Measurements from ENCODE around the gene ISM1. TPM values are rescaled to one million over a fixed set of nuclear protein-coding genes. Genes with fewer than 3 reads are reported as not detected.
A peak's percentile ranks its signal among the peaks of the same experiment; 100 is the strongest.

ISM1 gene
- total RNA-seq, 2 donors from 2014 or later: 0.23 to 0.58 TPM

DNA sequence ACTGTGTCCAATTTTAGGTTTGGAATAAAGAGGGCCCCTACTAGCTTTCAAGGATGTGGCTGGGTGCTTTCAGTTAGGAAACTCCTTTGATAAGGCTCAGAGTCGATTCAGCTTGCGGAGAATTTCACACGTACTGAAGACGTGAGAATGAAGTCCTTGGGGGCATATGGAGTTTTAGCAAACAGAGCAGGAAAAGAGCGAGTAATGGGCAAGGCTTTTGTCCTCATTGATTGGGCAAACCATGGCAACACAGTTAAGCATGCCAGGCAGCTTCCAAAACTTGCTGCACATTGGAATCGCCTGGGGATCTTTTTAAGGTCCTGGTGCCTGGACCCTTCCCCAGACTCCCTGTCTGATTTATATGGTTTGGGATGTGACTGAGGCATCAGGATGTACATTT lies 29.2 kb downstream of the ISM1 start:
- H3K27me3 Mint-ChIP-seq (ENCODE audit: low read depth): peaks cover 6% of the 10 kb centered on the region
- peaks cover 0 to 3% of the 10 kb centered on the region in 2 donors for H3K36me3 Mint-ChIP-seq (ENCODE audit: insufficient read depth in 2 of 2)

DNA sequence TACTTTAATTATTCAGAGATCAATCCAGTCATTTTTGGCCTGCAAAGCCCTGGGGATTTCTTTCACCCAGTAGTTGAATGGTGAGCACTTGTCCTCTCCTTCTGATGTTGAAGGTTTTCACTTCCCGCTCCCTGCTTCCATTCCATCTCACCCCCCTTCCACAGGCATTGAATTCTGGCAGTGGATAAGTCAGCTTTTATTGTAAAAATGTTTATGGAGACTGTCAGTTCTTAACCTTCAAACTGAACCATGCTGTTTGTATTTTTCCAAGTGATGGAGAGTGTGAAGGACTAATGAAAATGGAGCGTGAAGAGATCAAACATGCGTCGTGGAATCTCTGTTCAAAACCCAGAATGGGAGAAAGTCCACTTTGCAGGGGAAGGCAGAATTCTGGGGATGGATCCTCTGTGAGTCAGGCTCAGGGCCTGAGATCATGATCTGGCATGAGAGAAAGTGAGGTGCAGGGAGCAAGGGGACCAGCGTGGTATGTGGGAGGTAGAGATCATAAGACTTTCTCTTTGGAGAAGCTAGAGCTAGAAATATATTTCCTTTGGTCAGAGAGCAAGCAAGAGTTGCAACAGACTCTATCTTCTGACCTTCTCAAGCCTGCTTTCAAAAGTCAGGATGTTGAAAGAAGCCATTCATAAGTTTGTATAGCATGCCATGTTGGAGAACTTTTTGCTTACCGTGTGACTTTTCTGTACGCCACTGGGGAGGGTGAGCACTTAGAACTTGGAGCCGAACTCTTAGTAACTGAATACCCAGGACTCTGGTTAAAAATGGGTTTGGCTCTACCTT lies 30.2 kb downstream of the ISM1 start:
- DNase-seq (no peak), ATAC-seq (replicated peaks in 1 of 2) (no peak)
- H3K36me3 Mint-ChIP-seq (ENCODE audit: insufficient read depth in 2 of 2): peaks cover 0 to 3% of the 10 kb centered on the region in 2 donors
- H3K9me3 Mint-ChIP-seq: peaks cover 2% of the 10 kb centered on the region in 2 donors
- no peak overlapping the region for H3K4me3 Mint-ChIP-seq
- no peaks in the 10 kb centered on the region for H3K27me3 Mint-ChIP-seq (ENCODE audit: low read depth)
- no peak overlapping the region for H3K27ac Mint-ChIP-seq
- H3K4me1 Mint-ChIP-seq (ENCODE audit: low read depth): peaks cover 46% of the 10 kb centered on the region

More for the DNA sequence above, 29.2 kb downstream of the ISM1 start:
- peaks cover 56% of the 10 kb centered on the region for H3K4me1 Mint-ChIP-seq (ENCODE audit: low read depth)
- ATAC-seq (replicated peaks in 1 of 2): no peak
- peaks cover 2% of the 10 kb centered on the region in 2 donors for H3K9me3 Mint-ChIP-seq
- DNase-seq: no peak
- no peak overlapping the region for H3K27ac Mint-ChIP-seq
- no peak overlapping the region for H3K4me3 Mint-ChIP-seq

GRCh38 chr20:13251904-13252297 lies 30.8 kb downstream of the ISM1 start:
- peaks cover 2% of the 10 kb centered on the region in 2 donors for H3K9me3 Mint-ChIP-seq
- H3K27me3 Mint-ChIP-seq (ENCODE audit: low read depth): no peaks in the 10 kb centered on the region
- ATAC-seq (replicated peaks in 1 of 2) (no peak), DNase-seq (no peak)
- H3K27ac Mint-ChIP-seq: no peak overlapping the region
- H3K4me1 Mint-ChIP-seq (ENCODE audit: low read depth): peaks cover 46% of the 10 kb centered on the region
- peaks cover 0 to 3% of the 10 kb centered on the region in 2 donors for H3K36me3 Mint-ChIP-seq (ENCODE audit: insufficient read depth in 2 of 2)
- no peak overlapping the region for H3K4me3 Mint-ChIP-seq

GRCh38 chr20:13255356-13255755 lies 34.3 kb downstream of the ISM1 start:
- H3K27me3 Mint-ChIP-seq (ENCODE audit: low read depth): no peaks in the 10 kb centered on the region
- no peak overlapping the region for H3K4me3 Mint-ChIP-seq
- H3K9me3 Mint-ChIP-seq: peaks cover 2% of the 10 kb centered on the region in 2 donors
- H3K36me3 Mint-ChIP-seq (ENCODE audit: insufficient read depth in 2 of 2): peaks cover 0 to 3% of the 10 kb centered on the region in 2 donors
- no peak for DNase-seq
- ATAC-seq (replicated peaks in 1 of 2): no peak
- no peak overlapping the region for H3K27ac Mint-ChIP-seq
- peaks cover 26% of the 10 kb centered on the region for H3K4me1 Mint-ChIP-seq (ENCODE audit: low read depth)

- Mint-ChIP-seq H3K4me1 (ENCODE audit: low read depth) (peaks cover 20% of the 10 kb centered on the region), H3K9me3 (peaks cover 0 to 2% of the 10 kb centered on the region in 2 donors), H3K4me3 (no peak overlapping the region), H3K27me3 (ENCODE audit: low read depth) (no peaks in the 10 kb centered on the region), H3K36me3 (ENCODE audit: insufficient read depth in 2 of 2) (peaks cover 0 to 3% of the 10 kb centered on the region in 2 donors), H3K27ac (no peak overlapping the region)
- DNase-seq: no peak
- ATAC-seq (replicated peaks in 1 of 2): no peak
Observed at GRCh38 chr20:13256606-13257005, 35.5 kb downstream of the ISM1 start.

DNA sequence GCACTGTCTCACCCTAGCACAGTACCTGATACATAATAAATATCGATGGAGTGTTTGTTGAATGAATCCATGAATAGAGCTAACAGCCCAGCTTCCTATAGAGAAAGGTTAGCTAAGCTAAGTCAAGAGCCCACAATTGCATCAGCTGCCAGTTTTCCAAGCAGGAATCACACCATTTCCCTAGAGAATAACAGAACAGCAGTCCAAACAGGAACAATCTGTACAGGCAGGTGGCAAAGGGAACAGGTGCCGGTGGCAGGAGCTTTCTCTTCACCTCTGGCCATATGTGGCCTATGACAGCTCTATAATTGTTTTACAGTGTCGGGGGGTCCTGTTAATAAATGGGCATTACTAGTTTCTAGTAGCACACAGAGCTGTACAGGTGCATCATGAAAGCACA lies 38.8 kb downstream of the ISM1 start:
- Mint-ChIP-seq H3K27me3 (ENCODE audit: low read depth) (peaks cover 10% of the 10 kb centered on the region), H3K36me3 (ENCODE audit: insufficient read depth in 2 of 2) (no peaks in the 10 kb centered on the region), H3K27ac (no peak overlapping the region), H3K4me1 (ENCODE audit: low read depth) (peaks cover 36% of the 10 kb centered on the region), H3K4me3 (no peak overlapping the region), H3K9me3 (no peaks in the 10 kb centered on the region)
- ATAC-seq (replicated peaks in 1 of 2) (no peak), DNase-seq (no peak)

GRCh38 chr20:13260650-13261279 lies 39.7 kb downstream of the ISM1 start:
- H3K36me3 Mint-ChIP-seq (ENCODE audit: insufficient read depth in 2 of 2): no peaks in the 10 kb centered on the region
- no peak for DNase-seq
- H3K27me3 Mint-ChIP-seq (ENCODE audit: low read depth): peaks cover 10% of the 10 kb centered on the region
- no peak overlapping the region for H3K4me3 Mint-ChIP-seq
- no peak overlapping the region for H3K27ac Mint-ChIP-seq
- ATAC-seq (replicated peaks in 1 of 2): no peak
- H3K9me3 Mint-ChIP-seq: no peaks in the 10 kb centered on the region
- peaks cover 39% of the 10 kb centered on the region for H3K4me1 Mint-ChIP-seq (ENCODE audit: low read depth)

- no peaks in the 10 kb centered on the region for H3K36me3 Mint-ChIP-seq (ENCODE audit: insufficient read depth in 2 of 2)
- H3K27me3 Mint-ChIP-seq (ENCODE audit: low read depth): peaks cover 10% of the 10 kb centered on the region
- peak; percentile 90 to 92 for ATAC-seq (replicated peaks in 1 of 2)
- DNase-seq: peak; percentile 68 to 69
- no peak overlapping the region for H3K27ac Mint-ChIP-seq
- H3K4me3 Mint-ChIP-seq: no peak overlapping the region
- H3K9me3 Mint-ChIP-seq: no peaks in the 10 kb centered on the region
- H3K4me1 Mint-ChIP-seq (ENCODE audit: low read depth): peaks cover 36% of the 10 kb centered on the region
Observed at GRCh38 chr20:13261460-13262301, 40.6 kb downstream of the ISM1 start.

- H3K4me1 Mint-ChIP-seq (ENCODE audit: low read depth): peaks cover 33% of the 10 kb centered on the region
- ATAC-seq (replicated peaks in 1 of 2) (no peak), DNase-seq (no peak)
- no peak overlapping the region for H3K4me3 Mint-ChIP-seq
- H3K27me3 Mint-ChIP-seq (ENCODE audit: low read depth): peaks cover 10% of the 10 kb centered on the region
- no peaks in the 10 kb centered on the region for H3K36me3 Mint-ChIP-seq (ENCODE audit: insufficient read depth in 2 of 2)
- no peaks in the 10 kb centered on the region for H3K9me3 Mint-ChIP-seq
- no peak overlapping the region for H3K27ac Mint-ChIP-seq
Observed at GRCh38 chr20:13262302-13262650, 41.2 kb downstream of the ISM1 start.

DNA sequence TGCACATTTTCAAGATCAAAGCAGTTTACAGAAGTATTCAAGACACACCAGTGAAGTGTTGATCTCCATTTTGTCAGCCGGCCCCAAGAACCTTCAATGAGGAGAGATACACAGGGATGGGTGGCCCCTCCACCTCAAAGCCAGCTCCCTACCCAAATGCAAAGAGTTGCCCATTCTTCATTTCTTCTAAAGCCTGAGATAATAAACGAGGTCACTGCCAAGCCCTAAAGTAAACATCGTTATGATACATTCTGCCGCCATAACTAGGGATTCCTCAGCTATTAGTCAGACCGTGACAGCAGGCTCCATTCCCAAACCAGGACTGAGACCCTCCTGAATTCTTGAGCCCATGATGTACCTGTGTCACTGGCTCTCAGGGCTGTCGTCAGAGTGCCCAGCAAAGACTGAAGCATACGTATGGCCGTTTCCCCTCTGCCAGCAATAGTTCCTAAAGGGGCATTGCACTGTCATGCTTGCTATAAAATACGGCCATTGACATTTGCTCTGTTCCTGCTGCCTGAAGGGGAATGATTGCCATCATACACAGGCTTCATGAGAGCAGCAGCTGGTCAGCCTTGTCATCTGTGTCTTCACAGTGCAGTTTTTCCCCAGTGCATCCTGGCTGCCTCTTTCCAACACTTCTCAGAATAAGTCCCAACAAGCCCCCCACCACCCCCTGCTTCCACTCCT lies 41.7 kb downstream of the ISM1 start:
- no peaks in the 10 kb centered on the region for H3K9me3 Mint-ChIP-seq
- peaks cover 10% of the 10 kb centered on the region for H3K27me3 Mint-ChIP-seq (ENCODE audit: low read depth)
- H3K4me3 Mint-ChIP-seq: no peak overlapping the region
- no peak for DNase-seq
- peaks cover 33% of the 10 kb centered on the region for H3K4me1 Mint-ChIP-seq (ENCODE audit: low read depth)
- H3K36me3 Mint-ChIP-seq (ENCODE audit: insufficient read depth in 2 of 2): no peaks in the 10 kb centered on the region
- ATAC-seq (replicated peaks in 1 of 2): no peak
- H3K27ac Mint-ChIP-seq: no peak overlapping the region

DNA sequence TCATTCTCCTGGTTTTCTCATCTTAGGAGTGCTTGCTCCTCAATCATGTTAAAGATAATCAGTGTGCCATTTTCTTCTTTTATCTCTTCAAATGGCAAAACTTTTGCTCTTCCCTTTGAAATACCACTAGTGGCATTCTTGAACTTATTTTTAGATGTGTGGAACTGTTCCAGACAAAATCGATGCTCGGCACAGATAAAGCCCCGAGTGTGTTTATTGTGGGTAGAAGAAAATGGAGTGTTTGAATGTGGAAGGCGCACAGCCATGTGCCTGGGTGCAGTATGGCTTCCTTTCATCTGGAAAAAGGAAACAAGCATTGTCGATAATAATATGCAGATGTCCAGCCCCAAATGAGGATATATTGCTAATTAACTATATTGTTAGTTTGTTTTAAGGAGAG lies 42.4 kb downstream of the ISM1 start:
- no peaks in the 10 kb centered on the region for H3K9me3 Mint-ChIP-seq
- H3K27ac Mint-ChIP-seq: no peak overlapping the region
- no peak overlapping the region for H3K4me3 Mint-ChIP-seq
- ATAC-seq (replicated peaks in 1 of 2) (no peak), DNase-seq (no peak)
- H3K4me1 Mint-ChIP-seq (ENCODE audit: low read depth): peaks cover 28% of the 10 kb centered on the region
- peaks cover 10% of the 10 kb centered on the region for H3K27me3 Mint-ChIP-seq (ENCODE audit: low read depth)
- H3K36me3 Mint-ChIP-seq (ENCODE audit: insufficient read depth in 2 of 2): no peaks in the 10 kb centered on the region

DNA sequence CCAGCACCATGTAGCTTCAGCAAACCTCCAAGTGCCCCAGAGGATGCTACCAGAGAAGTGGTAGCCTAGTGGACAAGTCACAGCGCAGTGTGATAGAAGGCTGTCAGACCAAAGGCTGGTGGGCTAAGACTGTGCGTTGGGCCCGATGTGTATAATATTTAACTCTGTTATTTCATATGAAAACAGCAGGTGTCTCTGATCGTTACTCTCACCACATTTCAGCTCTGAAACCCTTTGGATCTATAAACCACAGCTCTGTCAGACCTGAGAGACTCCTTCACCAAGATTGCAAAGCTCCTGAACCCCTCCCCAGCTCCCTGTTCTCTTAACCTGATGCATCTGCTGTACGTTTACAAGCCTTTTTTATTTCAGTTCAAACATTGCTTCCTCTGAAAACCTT lies 43.8 kb downstream of the ISM1 start:
- Mint-ChIP-seq H3K4me1 (ENCODE audit: low read depth) (peaks cover 28% of the 10 kb centered on the region), H3K27ac (no peak overlapping the region), H3K9me3 (no peaks in the 10 kb centered on the region), H3K36me3 (ENCODE audit: insufficient read depth in 2 of 2) (no peaks in the 10 kb centered on the region), H3K27me3 (ENCODE audit: low read depth) (peaks cover 10% of the 10 kb centered on the region), H3K4me3 (no peak overlapping the region)
- DNase-seq (no peak), ATAC-seq (replicated peaks in 1 of 2) (no peak)

- no peaks in the 10 kb centered on the region for H3K36me3 Mint-ChIP-seq (ENCODE audit: insufficient read depth in 2 of 2)
- peaks cover 10% of the 10 kb centered on the region for H3K27me3 Mint-ChIP-seq (ENCODE audit: low read depth)
- ATAC-seq (replicated peaks in 1 of 2) (no peak), DNase-seq (no peak)
- H3K4me1 Mint-ChIP-seq (ENCODE audit: low read depth): peaks cover 28% of the 10 kb centered on the region
- H3K27ac Mint-ChIP-seq: no peak overlapping the region
- no peak overlapping the region for H3K4me3 Mint-ChIP-seq
- no peaks in the 10 kb centered on the region for H3K9me3 Mint-ChIP-seq
Observed at GRCh38 chr20:13265941-13266340, 44.9 kb downstream of the ISM1 start.

Data from activated T-cell treated with anti-CD3 and anti-CD28 coated beads, Interleukin-2, amount 50 U/mL, for 72 hours (primary cell).